Transverse colon (tissue), 4 donors: ENCODE results near the gene LPCAT3. TPM values are rescaled to one million over a fixed set of nuclear protein-coding genes. Genes with fewer than 3 reads are reported as not detected.
A peak's percentile ranks its signal among the peaks of the same experiment; 100 is the strongest.

ENCODE experiments used
- DNase-seq: peaks from one replicate; pipeline ENCODE4 v3.0.0-alpha.2; 2019
- H3K27ac ChIP-seq, 4 donors: fragments of 200-600 bp; sonication (generic); 2 replicates each; pipeline ENCODE4 v1.5.1; 2016 to 2018; ENCODE audit warnings: inconsistent platforms in 4 of 4
- H3K27me3 ChIP-seq: fragments of 200-600 bp; sonication (generic); 2 replicates; pipeline ENCODE4 v1.5.1; 2017; ENCODE audit warnings: inconsistent platforms
- H3K36me3 ChIP-seq, 4 donors: fragments of 200-600 bp; sonication (generic); 2 replicates each; pipeline ENCODE4 v1.5.1; 2017 to 2019; ENCODE audit warnings: inconsistent platforms in 4 of 4
- H3K4me1 ChIP-seq, 4 donors: fragments of 200-600 bp; sonication (generic); 2 replicates each; pipeline ENCODE4 v1.5.1; 2017 to 2020; ENCODE audit warnings: inconsistent platforms in 4 of 4
- H3K4me3 ChIP-seq, 4 donors: fragments of 200-600 bp; sonication (generic); 1 replicate in 1 of 4; 2 replicates in 3 of 4; pipeline versions ENCODE4 v1.5.1 to v1.6.1; 2017 to 2019; ENCODE audit warnings: inconsistent platforms in 4 of 4
- H3K9me3 ChIP-seq, 2 donors: fragments of 200-600 bp; sonication (generic); 2 replicates each; pipeline ENCODE4 v1.5.1; 2017 to 2019; ENCODE audit warnings: inconsistent platforms in 2 of 2
- CTCF ChIP-seq, 5 experiments: fragments of 200-600 bp in 3 of 5; fragments of 450-650 bp in 2 of 5; sonication (generic) in 3 of 5; IDR thresholded peaks; 1 replicate in 2 of 5; 2 replicates in 3 of 5; pipeline ENCODE4 v1.5.1; 2016 to 2017; ENCODE audit warnings: antibody characterized with exemption in 5 of 5, inconsistent platforms in 3 of 5, mild to moderate bottlenecking in 2 of 5, moderate library complexity in 1 of 5
- EP300 ChIP-seq: sonication (generic); formaldehyde crosslinking; IDR thresholded peaks from one replicate; pipeline ENCODE4 v1.6.1; 2017; ENCODE audit warnings: antibody characterized with exemption, low read depth
- POLR2A ChIP-seq: fragments of 450-650 bp; IDR thresholded peaks from one replicate; pipeline ENCODE4 v1.6.1; 2016; ENCODE audit warnings: antibody characterized with exemption, mild to moderate bottlenecking, moderate library complexity
- POLR2AphosphoS5 ChIP-seq, 3 donors: sonication (generic); formaldehyde crosslinking; IDR thresholded peaks; one replicate each; pipeline ENCODE4 v1.6.1; 2016; ENCODE audit warnings: antibody characterized with exemption in 3 of 3
- WGBS, 2 donors: methylation state at CpG; one replicate each; pipeline ENCODE4 v1.1.5; 2018; ENCODE audit warnings: low coverage in 1 of 2; 5-methylcytosine and 5-hydroxymethylcytosine counted together
- in situ Hi-C, 4 donors: fragments of 200-750 bp; cut with MboI; loops; one replicate each; pipeline versions ENCODE4 v1.15.0 to v1.15.1; 2017; ENCODE audit warnings: low sequenced_read_pairs in 3 of 4, low pct_ligation_motif_present in 1 of 4, low pct_unique_long_range_greater_than_20kb in 1 of 4
- intact Hi-C: fragments of 100-400 bp; cut with DNase I; formaldehyde crosslinking; loops from one replicate; pipeline ENCODE4 v1.15.1; 2023; ENCODE audit warnings: low total_unique reads
- total RNA-seq, 4 donors: library from RNA; depleted of rRNA; stranded (reverse); fragments of >200 nt; gene quantifications; one replicate each; pipeline ENCODE4 v1.1.0, GENCODE V29; 2016

Gene LPCAT3
- total RNA-seq, 4 donors from 2014 or later: 56.1 to 271 (median 111) TPM

GRCh38 chr12:6996040-6996441, 22.2 kb downstream of the LPCAT3 start:
- H3K36me3 ChIP-seq: no peaks in the 10 kb centered on the region
- H3K4me3 ChIP-seq: no peak overlapping the region
- intact Hi-C loops (no loop called here), in situ Hi-C loops (no loop called here)
- no peaks in the 10 kb centered on the region for H3K4me1 ChIP-seq
- TF ChIP-seq POLR2A: no peak
- no peak for TF ChIP-seq CTCF (IDR thresholded peaks at IDR 0.05)
- no peak for TF ChIP-seq POLR2AphosphoS5 (IDR thresholded peaks at IDR 0.05)
- TF ChIP-seq EP300: no peak
- WGBS, 2 donors: 68 to 73% methylated on average over 2 of the region's 2 CpGs
- no peak for DNase-seq
- H3K27me3 ChIP-seq: no peaks in the 10 kb centered on the region
- H3K9me3 ChIP-seq: no peaks in the 10 kb centered on the region
- H3K27ac ChIP-seq: no peak overlapping the region

GRCh38 chr12:6987956-6988553, 30.2 kb downstream of the LPCAT3 start:
- 44 to 46% methylated on average over 9 to 11 of the region's 11 CpGs for WGBS, 2 donors

GRCh38 chr12:6982532-6982931, 35.7 kb downstream of the LPCAT3 start:
- Histone ChIP-seq H3K36me3 (peaks cover 0 to 26% (median 10%) of the 10 kb centered on the region in 4 donors), H3K9me3 (no peaks in the 10 kb centered on the region), H3K27ac (no peak overlapping the region), H3K4me1 (peaks cover 0 to 8% (median 1%) of the 10 kb centered on the region in 4 donors), H3K4me3 (no peak overlapping the region), H3K27me3 (no peaks in the 10 kb centered on the region)
- TF ChIP-seq POLR2A: no peak
- TF ChIP-seq CTCF (IDR thresholded peaks at IDR 0.05): no peak
- TF ChIP-seq EP300: no peak
- no peak for TF ChIP-seq POLR2AphosphoS5 (IDR thresholded peaks at IDR 0.05)
- intact Hi-C loops: no loop called here
- DNase-seq: no peak
- in situ Hi-C loops: no loop called here
- 88 to 93% methylated on average over 3 to 7 of the region's 7 CpGs for WGBS, 2 donors

More at GRCh38 chr12:6987956-6988553, 30.2 kb downstream of the LPCAT3 start:
- TF ChIP-seq POLR2AphosphoS5 (IDR thresholded peaks at IDR 0.05) (no peak), CTCF (IDR thresholded peaks at IDR 0.05) (no peak), POLR2A (no peak), EP300 (no peak)
- in situ Hi-C loops: no loop called here
- no peaks in the 10 kb centered on the region for H3K9me3 ChIP-seq
- peaks cover 4 to 27% (median 18%) of the 10 kb centered on the region in 4 donors for H3K4me1 ChIP-seq
- H3K27me3 ChIP-seq: no peaks in the 10 kb centered on the region
- H3K36me3 ChIP-seq: no peaks in the 10 kb centered on the region
- peak; percentile 62 for DNase-seq
- peak overlapping the region; percentile 71 to 81 (median 78) for H3K27ac ChIP-seq
- intact Hi-C loops: no loop called here
- no peak overlapping the region for H3K4me3 ChIP-seq

- no peak for DNase-seq
- 81 to 88% methylated on average over 6 to 10 of the region's 10 CpGs for WGBS, 2 donors
- no peak overlapping the region for H3K4me3 ChIP-seq
- TF ChIP-seq CTCF (IDR thresholded peaks at IDR 0.05): no peak
- H3K36me3 ChIP-seq: peaks cover 0 to 36% (median 16%) of the 10 kb centered on the region in 4 donors
- H3K9me3 ChIP-seq: no peaks in the 10 kb centered on the region
- intact Hi-C loops (no loop called here), in situ Hi-C loops (no loop called here)
- H3K27me3 ChIP-seq: no peaks in the 10 kb centered on the region
- no peak overlapping the region for H3K27ac ChIP-seq
- peaks cover 0 to 6% (median 0%) of the 10 kb centered on the region in 4 donors for H3K4me1 ChIP-seq
Observed at GRCh38 chr12:6981152-6982052, 36.9 kb downstream of the LPCAT3 start.
